ENCODE measurements around the gene SCMH1. TPM values are rescaled to one million over a fixed set of nuclear protein-coding genes. Genes with fewer than 3 reads are reported as not detected.
"Not testable (repeated sequence)": the region's sequence is repeated elsewhere in the genome, so short reads cannot be mapped to it uniquely, and the experiment has no call there.

SCMH1 gene
- total RNA-seq, 1 donor from 2014 or later = 57.6 TPM

DNA sequence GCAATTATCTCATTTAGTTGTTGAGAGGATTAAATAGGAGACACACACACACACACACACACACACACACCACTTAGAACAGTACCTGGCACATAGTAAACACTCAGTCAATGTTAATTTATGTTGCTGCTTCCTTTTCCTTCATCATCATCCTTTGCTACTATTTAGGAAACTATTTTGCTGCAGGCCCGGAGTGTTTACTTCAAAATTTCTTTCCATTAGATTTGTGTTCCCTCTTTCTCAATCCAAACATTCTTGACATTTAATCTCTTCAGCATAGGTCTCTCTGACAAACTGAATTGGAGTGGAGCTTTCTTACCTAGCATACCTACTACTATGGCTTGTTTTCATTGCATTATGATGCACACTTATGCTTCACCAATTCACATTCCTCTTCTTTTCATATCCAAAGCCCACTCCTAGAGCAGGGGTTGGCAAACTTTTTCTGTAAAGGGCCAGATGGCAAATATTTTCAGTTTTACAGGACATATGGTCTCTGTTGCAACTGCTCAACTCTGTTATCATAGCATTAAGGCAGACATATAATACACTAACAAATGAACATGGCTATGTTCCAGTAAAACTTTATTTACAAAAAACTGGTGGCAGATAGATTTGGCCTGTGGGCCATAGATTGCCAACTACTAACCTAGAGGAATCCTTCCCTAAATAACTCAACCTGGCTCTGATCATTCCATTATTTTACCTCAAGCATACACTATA is 49.5 kb downstream of the SCMH1 start:
- H3K27ac Mint-ChIP-seq = no peak overlapping the region
- H3K9me3 Mint-ChIP-seq (ENCODE audit: low read depth) = peaks cover 11% of the 10 kb centered on the region
- no peak for DNase-seq (ENCODE audit: low spot score, unreplicated experiment)
- peaks cover 7% of the 10 kb centered on the region for H3K36me3 Mint-ChIP-seq (ENCODE audit: insufficient read depth)
- no peak overlapping the region for H3K4me3 Mint-ChIP-seq (ENCODE audit: low read depth)
- TF ChIP-seq, protein P1, sequence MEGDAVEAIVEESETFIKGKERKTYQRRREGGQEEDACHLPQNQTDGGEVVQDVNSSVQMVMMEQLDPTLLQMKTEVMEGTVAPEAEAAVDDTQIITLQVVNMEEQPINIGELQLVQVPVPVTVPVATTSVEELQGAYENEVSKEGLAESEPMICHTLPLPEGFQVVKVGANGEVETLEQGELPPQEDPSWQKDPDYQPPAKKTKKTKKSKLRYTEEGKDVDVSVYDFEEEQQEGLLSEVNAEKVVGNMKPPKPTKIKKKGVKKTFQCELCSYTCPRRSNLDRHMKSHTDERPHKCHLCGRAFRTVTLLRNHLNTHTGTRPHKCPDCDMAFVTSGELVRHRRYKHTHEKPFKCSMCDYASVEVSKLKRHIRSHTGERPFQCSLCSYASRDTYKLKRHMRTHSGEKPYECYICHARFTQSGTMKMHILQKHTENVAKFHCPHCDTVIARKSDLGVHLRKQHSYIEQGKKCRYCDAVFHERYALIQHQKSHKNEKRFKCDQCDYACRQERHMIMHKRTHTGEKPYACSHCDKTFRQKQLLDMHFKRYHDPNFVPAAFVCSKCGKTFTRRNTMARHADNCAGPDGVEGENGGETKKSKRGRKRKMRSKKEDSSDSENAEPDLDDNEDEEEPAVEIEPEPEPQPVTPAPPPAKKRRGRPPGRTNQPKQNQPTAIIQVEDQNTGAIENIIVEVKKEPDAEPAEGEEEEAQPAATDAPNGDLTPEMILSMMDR (IDR thresholded peaks at IDR 0.05; ENCODE audit: unreplicated experiment) = no peak
- no peaks in the 10 kb centered on the region for H3K27me3 Mint-ChIP-seq
- H3K4me1 Mint-ChIP-seq (ENCODE audit: low read depth) = peaks cover 3% of the 10 kb centered on the region

DNA sequence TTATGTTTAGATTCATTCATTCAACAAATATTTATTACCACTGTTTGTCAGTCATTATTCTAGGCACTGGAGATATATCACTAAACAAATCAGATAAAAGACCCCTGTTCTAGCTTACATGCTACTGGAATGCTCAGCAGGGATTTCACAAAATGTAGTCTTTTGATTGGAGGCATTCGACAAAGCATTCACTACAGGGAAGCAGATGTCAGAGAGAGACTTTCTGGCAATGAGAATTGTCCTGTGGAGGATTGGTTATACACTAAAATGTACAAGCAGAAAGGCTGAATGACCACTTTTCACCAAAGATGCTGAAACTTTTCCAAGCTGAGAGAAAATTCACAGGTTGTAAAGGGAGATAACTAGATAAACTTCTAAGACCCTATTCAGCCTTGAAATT is 57.7 kb downstream of the SCMH1 start:
- Mint-ChIP-seq H3K27me3 (no peaks in the 10 kb centered on the region), H3K4me1 (ENCODE audit: low read depth) (no peaks in the 10 kb centered on the region), H3K9me3 (ENCODE audit: low read depth) (peaks cover under 1% of the 10 kb centered on the region), H3K36me3 (ENCODE audit: insufficient read depth) (peaks cover 21% of the 10 kb centered on the region), H3K27ac (no peak overlapping the region), H3K4me3 (ENCODE audit: low read depth) (no peak overlapping the region)
- DNase-seq (ENCODE audit: low spot score, unreplicated experiment) = no peak
- TF ChIP-seq, protein P1 (IDR thresholded peaks at IDR 0.05; ENCODE audit: unreplicated experiment) = no peak

DNA sequence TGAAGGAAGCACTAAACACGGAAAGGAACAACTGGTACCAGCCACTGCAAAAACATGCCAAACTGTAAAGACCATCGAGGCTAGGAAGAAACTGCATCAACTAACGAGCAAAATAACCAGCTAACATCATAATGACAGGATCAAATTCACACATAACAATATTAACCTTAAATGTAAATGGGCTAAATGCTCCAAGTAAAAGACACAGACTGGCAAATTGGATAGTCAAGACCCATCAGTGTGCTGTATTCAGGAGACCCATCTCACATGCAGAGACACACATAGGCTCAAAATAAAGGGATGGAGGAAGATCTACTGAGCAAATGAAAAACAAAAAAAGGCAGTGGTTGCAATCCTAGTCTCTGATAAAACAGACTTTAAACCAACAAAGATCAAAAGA is 63.9 kb downstream of the SCMH1 start:
- not testable (repeated sequence) for DNase-seq (ENCODE audit: low spot score, unreplicated experiment); H3K4me3 Mint-ChIP-seq (ENCODE audit: low read depth); H3K4me1 Mint-ChIP-seq (ENCODE audit: low read depth); H3K27ac Mint-ChIP-seq; H3K27me3 Mint-ChIP-seq
- H3K36me3 Mint-ChIP-seq (ENCODE audit: insufficient read depth) = peaks cover 49% of the 10 kb centered on the region
- H3K9me3 Mint-ChIP-seq (ENCODE audit: low read depth) = peaks cover 27% of the 10 kb centered on the region

DNA sequence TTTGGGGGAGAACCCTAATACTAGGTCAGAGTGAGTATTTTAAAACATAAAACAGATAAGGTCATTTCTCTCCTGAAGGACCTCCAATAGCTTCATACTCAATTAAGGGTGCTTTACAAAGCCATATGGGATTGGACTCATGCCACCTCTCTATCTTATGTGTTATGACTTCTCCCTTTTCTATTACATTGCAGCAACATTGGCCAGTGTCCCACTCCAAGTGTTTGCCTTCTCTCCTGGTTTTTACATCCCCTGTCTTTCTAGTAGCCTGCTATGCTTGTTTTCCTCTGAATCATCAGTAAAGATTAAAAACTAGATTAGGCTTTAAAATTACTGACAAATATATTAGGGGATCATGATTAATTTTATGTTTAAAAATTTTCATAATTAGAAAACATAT is 66.6 kb downstream of the SCMH1 start:
- no peak for DNase-seq (ENCODE audit: low spot score, unreplicated experiment)
- Mint-ChIP-seq H3K9me3 (ENCODE audit: low read depth) (peaks cover 30% of the 10 kb centered on the region), H3K4me3 (ENCODE audit: low read depth) (no peak overlapping the region), H3K36me3 (ENCODE audit: insufficient read depth) (peaks cover 44% of the 10 kb centered on the region), H3K27me3 (no peaks in the 10 kb centered on the region), H3K27ac (no peak overlapping the region), H3K4me1 (ENCODE audit: low read depth) (peaks cover 2% of the 10 kb centered on the region)
- TF ChIP-seq, protein P1 (IDR thresholded peaks at IDR 0.05; ENCODE audit: unreplicated experiment) = no peak

DNA sequence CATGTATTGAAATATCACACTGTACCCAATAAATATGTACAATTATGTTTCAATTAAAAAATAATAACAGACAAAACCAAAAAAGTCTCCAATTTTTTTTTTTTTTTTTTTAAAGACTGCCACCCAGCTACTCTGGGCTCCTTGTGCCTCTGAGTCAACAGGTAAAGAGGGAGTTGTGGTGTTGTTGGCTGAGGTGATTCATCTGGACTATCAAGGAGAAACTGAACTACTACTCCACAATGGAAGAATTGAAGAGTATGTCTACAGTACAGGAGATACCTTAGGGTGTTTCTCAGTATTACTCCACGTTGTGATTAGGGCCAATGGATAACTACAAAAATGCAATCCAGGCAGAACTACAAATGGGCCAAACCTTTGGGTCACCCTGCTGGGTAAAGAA is 67.9 kb downstream of the SCMH1 start:
- Mint-ChIP-seq H3K9me3 (ENCODE audit: low read depth) (peaks cover 28% of the 10 kb centered on the region), H3K4me1 (ENCODE audit: low read depth) (peaks cover 13% of the 10 kb centered on the region), H3K4me3 (ENCODE audit: low read depth) (no peak overlapping the region), H3K27ac (no peak overlapping the region), H3K36me3 (ENCODE audit: insufficient read depth) (peaks cover 45% of the 10 kb centered on the region), H3K27me3 (no peaks in the 10 kb centered on the region)
- TF ChIP-seq, protein P1 (IDR thresholded peaks at IDR 0.05; ENCODE audit: unreplicated experiment) = no peak
- DNase-seq (ENCODE audit: low spot score, unreplicated experiment) = no peak

DNA sequence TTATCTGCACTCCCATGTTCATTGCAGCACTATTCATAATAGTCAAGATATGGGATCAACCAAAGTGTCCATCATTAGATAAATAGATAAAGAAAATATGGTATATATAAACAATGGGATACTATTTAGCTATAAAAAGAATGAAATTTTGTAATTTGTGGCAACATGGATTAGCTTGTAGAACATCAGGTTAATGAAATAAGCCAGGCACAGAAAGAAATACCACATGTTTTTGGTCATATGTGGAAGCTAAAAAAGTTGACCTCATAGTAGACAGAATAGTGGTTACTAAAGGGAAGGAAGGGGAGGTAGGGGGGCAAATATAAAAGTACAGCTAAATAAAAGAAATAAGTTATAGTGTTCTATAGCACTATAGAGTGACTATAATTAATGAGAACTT is 68.5 kb downstream of the SCMH1 start:
- Mint-ChIP-seq H3K27me3 (no peaks in the 10 kb centered on the region), H3K4me1 (ENCODE audit: low read depth) (peaks cover 13% of the 10 kb centered on the region), H3K9me3 (ENCODE audit: low read depth) (peaks cover 25% of the 10 kb centered on the region), H3K36me3 (ENCODE audit: insufficient read depth) (peaks cover 43% of the 10 kb centered on the region), H3K27ac (no peak overlapping the region), H3K4me3 (ENCODE audit: low read depth) (no peak overlapping the region)
- TF ChIP-seq, protein P1 (IDR thresholded peaks at IDR 0.05; ENCODE audit: unreplicated experiment) = no peak
- no peak for DNase-seq (ENCODE audit: low spot score, unreplicated experiment)
